ENCODE measurements around the gene GRIN2C.

The GRIN2C gene

GRCh38 chr17:74842599-74843351 lies 16.9 kb downstream of the GRIN2C start:
- DNase-seq, result peak; percentile 29

- DNase-seq, result no peak
Measured at GRCh38 chr17:74842146-74842598, 17.5 kb downstream of the GRIN2C start.

DNA sequence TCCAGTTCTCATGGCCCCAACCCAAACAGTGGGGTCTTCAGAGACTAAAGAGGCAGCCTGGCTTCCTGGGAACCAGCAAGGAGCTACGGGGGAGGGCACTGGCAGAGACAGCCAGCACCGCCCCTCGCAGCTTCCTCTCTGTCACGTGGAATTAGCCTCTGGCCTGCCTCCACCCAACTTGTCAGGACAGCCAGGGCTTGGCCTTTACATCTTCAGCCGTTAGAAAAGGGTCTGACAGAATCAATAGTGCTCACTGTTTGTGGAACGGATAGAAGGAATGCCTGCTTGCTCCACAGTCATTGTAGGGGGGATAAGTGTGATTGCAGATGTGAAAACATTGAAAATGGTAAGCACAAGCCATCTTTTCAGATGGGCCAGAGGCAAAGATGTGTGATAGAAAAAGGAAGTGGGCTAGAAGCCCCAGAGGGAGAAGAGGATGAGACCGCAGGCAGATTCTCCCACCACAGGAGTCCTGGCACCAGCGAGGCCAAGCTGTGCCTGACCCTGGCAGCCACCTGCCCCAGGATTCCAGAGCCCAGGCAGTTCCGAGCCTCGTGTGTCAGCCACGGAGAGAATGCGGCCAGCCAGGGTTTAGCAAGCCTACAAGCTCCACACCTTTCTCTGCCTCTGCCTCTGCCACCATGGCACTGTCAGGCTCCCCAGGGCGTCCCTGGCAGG lies 18.6 kb downstream of the GRIN2C start:
- peak; percentile 16 for DNase-seq

- DNase-seq, result no peak
Measured at GRCh38 chr17:74839990-74840852, 19.5 kb downstream of the GRIN2C start.

GRCh38 chr17:74838274-74838673 lies 21.4 kb downstream of the GRIN2C start:
- DNase-seq, result no peak

DNA sequence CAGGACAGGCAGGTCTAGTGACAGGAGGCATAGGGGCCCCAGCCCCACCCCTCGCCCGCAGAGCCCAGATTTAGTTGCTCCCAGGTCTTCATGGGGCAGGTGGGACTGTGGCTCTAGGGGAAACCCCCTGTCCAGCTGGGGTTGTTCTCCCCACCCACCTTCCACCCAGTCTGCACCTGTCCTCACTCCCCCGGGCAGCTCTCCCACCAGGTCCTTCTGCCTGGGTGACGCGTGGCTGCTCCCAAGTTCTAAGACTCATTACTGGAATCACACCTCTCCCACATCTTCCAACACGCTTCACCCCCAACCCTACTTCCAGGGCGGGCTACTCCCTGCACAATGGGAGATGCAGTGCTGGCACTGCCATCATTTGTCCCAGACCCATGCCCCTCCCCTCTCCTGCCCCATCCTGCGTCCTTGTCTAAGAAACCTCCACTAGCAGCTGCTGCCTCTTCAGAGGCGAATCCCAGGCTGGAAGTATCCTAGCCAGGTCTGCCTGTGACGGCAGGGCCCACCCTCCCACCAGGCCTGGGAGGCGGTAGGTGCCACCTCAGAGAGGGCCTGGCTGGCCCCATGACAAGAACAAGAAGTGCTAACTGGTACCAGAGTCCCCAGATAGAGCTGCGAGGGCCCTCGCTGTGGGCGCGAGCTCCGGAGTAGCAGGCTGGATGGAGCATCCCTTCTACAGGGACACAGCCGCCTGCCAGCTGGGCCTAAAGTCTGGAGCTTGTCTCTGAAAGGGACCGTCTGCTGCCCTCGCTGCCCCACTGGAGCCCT lies 22.8 kb downstream of the GRIN2C start:
- DNase-seq, result no peak

DNA sequence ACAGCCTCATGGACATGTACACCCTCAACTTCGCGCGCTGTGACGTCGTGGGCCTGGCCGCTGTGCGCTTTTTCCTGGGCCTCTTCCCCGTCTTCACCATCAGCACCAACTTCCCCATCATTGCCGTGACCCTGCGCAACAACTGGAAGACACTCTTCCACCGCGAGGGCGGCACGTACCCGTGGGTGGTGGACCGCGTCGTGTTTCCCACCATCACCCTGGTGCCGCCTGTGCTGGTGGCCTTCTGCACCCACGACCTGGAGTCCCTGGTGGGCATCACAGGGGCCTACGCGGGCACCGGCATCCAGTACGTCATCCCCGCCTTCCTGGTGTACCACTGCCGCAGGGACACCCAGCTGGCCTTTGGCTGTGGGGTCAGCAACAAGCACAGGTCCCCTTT lies 23.5 kb downstream of the GRIN2C start:
- no peak for DNase-seq

- DNase-seq, result peak; percentile 19
Measured at GRCh38 chr17:74833501-74834377, 25.9 kb downstream of the GRIN2C start.

DNA sequence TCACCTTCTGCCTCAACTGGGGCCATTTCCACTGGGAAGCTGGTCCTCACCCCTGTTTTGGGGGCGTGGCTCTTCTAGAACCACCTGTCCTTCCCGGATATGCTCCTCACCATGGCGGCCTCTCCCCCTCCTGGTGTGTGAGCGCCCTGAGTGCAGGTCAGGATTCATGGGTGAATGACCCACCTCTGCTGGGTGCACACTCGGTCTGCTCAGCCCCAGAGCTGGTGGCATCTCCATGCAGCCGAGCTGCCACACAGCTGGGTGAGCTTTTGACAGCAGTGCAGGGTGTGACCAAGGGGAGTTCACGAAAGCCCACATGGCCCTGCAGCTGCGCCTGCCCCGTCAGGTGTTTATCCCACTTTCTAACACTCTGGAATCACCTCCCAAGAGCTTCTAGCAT lies 27.3 kb downstream of the GRIN2C start:
- no peak for DNase-seq

DNA sequence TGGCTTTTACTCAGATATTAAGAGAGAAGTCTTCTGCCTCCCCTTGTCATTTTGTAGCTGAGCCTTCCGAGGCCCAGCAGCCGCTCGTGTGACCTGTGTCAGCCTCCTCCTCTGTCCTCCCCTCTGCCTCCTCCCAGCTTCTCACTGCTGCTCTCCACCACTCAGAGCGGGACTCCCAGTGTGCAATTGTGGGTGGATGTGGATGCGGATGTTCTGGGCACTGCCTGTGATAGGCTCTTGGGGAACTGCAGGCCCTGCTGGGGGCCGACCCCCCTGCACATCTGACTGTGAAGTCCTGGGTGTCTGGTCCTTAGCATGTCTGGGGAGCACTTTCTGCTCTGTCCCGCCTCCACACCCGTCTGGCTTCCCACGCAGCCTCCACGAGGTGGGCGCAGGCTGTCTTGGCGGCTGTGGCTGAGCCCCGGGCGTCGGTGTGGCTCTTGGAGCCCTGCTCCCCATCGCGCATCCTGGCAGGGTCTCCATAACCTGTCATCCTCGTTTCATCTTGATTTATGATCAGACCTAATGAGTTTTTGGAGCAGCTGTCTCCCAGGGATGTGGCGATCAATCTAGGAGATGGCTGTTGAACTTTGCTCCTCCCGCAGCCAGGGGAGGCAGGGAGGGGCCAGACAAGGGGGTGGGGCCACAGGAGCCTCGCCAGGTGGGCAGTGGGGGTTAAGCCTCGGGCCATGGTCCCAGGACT lies 28.1 kb downstream of the GRIN2C start:
- no peak for DNase-seq

DNA sequence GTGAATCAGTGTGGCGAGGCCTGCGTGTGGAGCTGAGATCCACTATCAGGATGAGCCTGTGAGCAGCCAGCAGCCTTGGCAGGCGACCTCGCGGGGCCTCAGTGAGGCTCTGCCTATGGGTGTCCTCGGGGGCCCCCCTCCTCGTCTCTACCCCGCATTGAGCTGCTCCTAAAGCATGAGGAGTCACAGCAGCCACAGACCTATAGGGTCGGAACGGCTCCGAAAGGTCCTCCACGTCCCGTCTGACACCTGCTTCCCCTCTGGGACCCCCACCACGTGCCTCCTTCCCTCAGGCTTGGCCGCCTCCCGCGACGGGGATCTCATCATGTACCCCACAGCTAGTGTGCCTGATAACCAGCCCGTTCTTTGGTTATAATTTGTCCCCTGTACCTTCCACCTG lies 28.8 kb downstream of the GRIN2C start:
- DNase-seq, result no peak

GRCh38 chr17:74827800-74828199 lies 31.9 kb downstream of the GRIN2C start:
- DNase-seq, result no peak

DNA sequence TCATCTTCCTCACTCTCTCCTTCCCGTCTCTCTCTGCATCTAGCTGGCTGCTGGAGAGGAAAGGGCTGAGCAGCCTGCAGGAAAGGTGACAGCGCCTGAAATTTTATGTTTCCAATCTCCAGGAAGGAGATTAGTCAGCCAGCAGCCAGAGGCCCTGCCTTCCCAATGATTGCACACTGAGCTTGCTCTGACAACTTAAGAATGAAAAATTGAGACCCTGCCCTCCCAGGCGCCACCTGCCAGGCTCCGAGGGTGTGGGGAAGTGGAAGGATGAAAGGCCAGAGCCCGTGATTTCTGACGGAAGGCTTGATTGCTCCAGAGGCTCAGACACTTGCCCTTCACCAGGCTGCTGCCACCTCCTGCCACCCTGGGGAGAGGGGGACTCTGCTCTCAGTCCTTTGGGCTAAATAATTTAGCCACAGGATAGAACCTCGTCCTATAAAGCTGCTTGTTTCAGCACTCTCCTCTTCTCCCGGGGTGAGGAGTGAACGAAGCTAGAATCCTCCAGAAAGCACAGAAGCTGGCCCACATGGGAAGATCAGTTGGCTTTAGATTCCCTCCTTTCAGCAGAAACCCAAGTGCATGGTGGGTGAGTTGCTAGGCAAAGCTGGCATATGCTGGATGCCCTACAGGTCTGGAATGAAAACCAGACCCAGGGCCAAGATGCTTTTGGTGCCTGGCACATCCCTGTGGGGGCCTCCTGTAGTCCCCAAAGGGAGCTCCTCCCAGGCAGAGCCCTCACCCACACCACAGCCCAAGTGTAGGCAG lies 33.5 kb downstream of the GRIN2C start:
- DNase-seq, result no peak

DNA sequence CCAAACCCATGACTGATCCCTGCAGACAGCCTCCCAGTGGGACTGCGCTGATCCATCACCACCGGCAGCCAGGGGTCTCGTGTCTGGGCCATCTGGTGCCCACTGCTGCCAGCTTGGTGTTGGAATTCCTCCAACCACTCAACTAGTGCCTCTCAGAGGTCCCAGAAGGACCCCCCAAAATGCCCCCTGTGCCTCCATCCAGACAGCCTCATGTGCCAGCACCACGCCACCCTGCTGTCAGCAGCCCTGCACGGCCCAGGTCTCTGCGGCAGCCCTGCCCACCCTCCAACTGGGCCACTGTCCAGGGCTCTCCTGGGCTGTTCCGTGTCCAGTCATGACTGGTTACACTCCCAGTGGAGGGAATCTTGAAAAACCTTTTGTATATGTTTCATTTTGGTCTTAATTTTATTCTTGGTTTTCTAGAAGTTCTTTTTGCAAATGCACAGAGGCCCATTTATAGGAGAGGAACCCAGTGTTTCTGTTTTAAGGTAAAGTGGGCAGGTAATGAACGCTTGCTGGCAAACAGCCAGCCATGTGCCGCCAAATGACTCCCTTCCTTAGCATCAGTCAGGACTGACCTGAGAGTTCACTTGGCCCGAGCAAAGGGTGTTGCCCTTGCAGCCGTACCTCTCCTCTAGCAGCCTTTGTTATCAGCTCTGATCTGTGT lies 34.6 kb downstream of the GRIN2C start:
- DNase-seq, result no peak

DNA sequence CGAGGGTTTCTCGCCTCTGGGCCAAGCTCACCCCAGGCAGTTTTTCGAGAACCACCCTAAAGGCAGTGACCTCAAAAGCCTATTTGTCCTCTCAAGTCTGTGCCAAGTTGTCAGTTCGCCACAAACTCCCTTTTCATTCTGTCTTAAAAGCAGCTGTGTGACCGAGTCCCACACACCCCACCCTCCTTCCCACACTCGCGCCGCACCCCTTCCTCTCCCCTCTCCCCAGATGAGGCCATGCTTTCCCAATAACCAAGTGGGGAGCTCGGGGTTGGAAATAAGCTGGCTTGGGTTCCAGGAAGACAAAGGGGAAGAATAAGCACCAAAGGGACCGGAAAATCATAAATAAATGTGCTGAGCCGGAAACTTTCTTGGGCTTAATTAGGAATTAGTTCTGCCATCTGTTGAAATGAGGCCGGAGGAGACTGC lies 36.7 kb downstream of the GRIN2C start:
- no peak for DNase-seq

- no peak for DNase-seq
Measured at GRCh38 chr17:74822335-74822938, 37.2 kb downstream of the GRIN2C start.

DNA sequence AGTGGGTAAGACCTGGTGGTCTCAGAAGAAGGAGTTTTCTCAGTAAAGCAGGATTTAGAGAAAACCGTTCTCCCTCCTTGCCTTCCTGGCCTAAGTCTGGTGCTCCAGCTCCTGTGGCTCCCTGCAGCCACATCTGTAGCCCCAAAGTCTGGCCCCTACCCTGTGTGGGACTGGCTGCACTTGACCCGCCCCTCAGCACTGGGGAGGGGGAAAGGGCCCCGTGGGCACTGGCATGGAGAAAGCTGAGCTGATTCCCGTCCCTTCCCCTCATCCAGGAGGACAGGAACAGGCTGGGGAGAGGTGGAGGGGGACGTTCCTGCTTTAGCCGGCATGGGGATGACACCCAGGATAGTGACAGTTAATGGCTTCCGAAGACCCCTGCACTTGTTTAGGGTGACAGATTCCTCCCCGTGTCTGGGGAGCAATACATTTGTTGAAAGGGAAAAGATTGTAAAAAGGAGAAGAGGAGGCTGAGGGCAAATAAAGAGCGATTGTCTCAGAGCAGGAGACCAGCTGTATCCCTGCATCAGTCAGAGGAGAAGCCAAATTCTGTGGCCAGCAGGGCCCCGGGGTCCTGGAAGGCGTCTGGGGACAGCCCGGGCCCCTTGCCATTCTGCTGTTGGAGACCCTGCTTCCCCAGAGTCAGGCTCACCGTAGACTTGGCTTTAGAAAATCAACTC lies 37.9 kb downstream of the GRIN2C start:
- no peak for DNase-seq

- DNase-seq, result no peak
Measured at GRCh38 chr17:74819801-74820436, 39.8 kb downstream of the GRIN2C start.
